ENCODE results near the gene CNTNAP5.

The CNTNAP5 gene

GRCh38 chr2:124698979-124699565 lies 674.0 kb downstream of the CNTNAP5 start:
- DNase-seq (ENCODE audit: low spot score), result no peak

GRCh38 chr2:124702777-124703176 lies 677.7 kb downstream of the CNTNAP5 start:
- DNase-seq (ENCODE audit: low spot score), result no peak

- DNase-seq (ENCODE audit: low spot score), result no peak
Observed at GRCh38 chr2:124704071-124704925, 679.2 kb downstream of the CNTNAP5 start.

GRCh38 chr2:124708661-124709060 lies 683.6 kb downstream of the CNTNAP5 start:
- no peak for DNase-seq (ENCODE audit: low spot score)

GRCh38 chr2:124713969-124714368 lies 688.9 kb downstream of the CNTNAP5 start:
- DNase-seq (ENCODE audit: low spot score), result no peak

GRCh38 chr2:124725187-124725586 lies 700.1 kb downstream of the CNTNAP5 start:
- DNase-seq (ENCODE audit: low spot score), result no peak

GRCh38 chr2:124740636-124741035 lies 715.5 kb downstream of the CNTNAP5 start:
- DNase-seq (ENCODE audit: low spot score), result no peak

GRCh38 chr2:124753842-124754241 lies 728.8 kb downstream of the CNTNAP5 start:
- no peak for DNase-seq (ENCODE audit: low spot score)

- no peak for DNase-seq (ENCODE audit: low spot score)
Observed at GRCh38 chr2:124755386-124755785, 730.3 kb downstream of the CNTNAP5 start.

GRCh38 chr2:124756048-124756447 lies 731.0 kb downstream of the CNTNAP5 start:
- DNase-seq (ENCODE audit: low spot score), result no peak

- DNase-seq (ENCODE audit: low spot score), result no peak
Observed at GRCh38 chr2:124762388-124762787, 737.3 kb downstream of the CNTNAP5 start.

GRCh38 chr2:124763611-124764010 lies 738.5 kb downstream of the CNTNAP5 start:
- DNase-seq (ENCODE audit: low spot score), result no peak

- no peak for DNase-seq (ENCODE audit: low spot score)
Observed at GRCh38 chr2:124774781-124775180, 749.7 kb downstream of the CNTNAP5 start.

- DNase-seq (ENCODE audit: low spot score), result no peak
Observed at GRCh38 chr2:124776332-124776731, 751.2 kb downstream of the CNTNAP5 start.

GRCh38 chr2:124778076-124778475 lies 753.0 kb downstream of the CNTNAP5 start:
- no peak for DNase-seq (ENCODE audit: low spot score)

GRCh38 chr2:124796647-124797046 lies 771.6 kb downstream of the CNTNAP5 start:
- no peak for DNase-seq (ENCODE audit: low spot score)

GRCh38 chr2:124797049-124797448 lies 772.0 kb downstream of the CNTNAP5 start:
- DNase-seq (ENCODE audit: low spot score), result no peak

- no peak for DNase-seq (ENCODE audit: low spot score)
Observed at GRCh38 chr2:124798551-124798950, 773.5 kb downstream of the CNTNAP5 start.

GRCh38 chr2:124804014-124804940 lies 779.2 kb downstream of the CNTNAP5 start:
- DNase-seq (ENCODE audit: low spot score), result peak; percentile 27

GRCh38 chr2:124805060-124805459 lies 780.0 kb downstream of the CNTNAP5 start:
- DNase-seq (ENCODE audit: low spot score), result no peak

- no peak for DNase-seq (ENCODE audit: low spot score)
Observed at GRCh38 chr2:124810132-124810531, 785.0 kb downstream of the CNTNAP5 start.

- DNase-seq (ENCODE audit: low spot score), result no peak
Observed at GRCh38 chr2:124814968-124815745, 790.1 kb downstream of the CNTNAP5 start.

All from activated CD4-positive, alpha-beta T cell treated with anti-CD3 and anti-CD28 coated beads, Interleukin-2, Interleukin-4, amounts not matched to agents 100 ng/mL and 50 ng/mL, durations not matched to agents 16 hours and 8 hours (primary cell).